ENCODE measurements around the gene ADAMTS7.

DNA sequence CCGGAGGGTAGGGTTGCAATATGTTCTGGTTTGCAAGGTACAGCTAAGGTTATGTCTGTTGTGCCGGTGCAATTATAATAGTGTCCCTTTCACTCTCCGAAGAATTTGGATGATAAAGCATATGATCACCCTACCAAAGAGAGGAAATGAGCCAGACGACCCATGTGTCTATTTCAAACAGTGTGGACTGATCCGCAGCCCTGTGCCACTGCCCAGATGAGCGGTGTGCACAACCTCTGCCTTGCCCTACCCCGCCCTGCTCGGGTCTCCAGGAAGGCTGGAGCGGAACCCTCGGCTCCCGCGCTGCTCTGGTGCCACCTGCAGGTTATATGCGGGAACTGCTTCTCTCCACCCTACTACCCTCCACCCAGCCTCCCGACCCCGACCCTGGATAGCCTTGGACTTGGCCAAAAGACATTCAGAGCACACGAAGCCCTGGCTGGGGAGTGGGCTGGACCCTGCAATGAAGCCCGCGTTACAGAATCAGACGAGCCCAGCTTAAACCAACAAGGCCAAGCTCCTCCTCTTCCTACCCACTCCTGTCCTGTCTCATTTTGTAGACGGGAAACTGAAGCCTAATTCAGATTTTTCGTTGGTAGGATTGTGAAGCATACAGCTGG, 101.9 kb downstream of the ADAMTS7 start:
- TF ChIP-seq CTCF (IDR thresholded peaks at IDR 0.05) = peak; percentile 87 to 91 (median 88)
- TF ChIP-seq POLR2A (IDR thresholded peaks at IDR 0.05) = no peak
- TF ChIP-seq EP300 (IDR thresholded peaks at IDR 0.05; ENCODE audit: low read depth) = no peak
- no peak for TF ChIP-seq POLR2AphosphoS5 (IDR thresholded peaks at IDR 0.05)
